ENCODE data around the gene DLG2. TPM values are rescaled to one million over a fixed set of nuclear protein-coding genes. Genes with fewer than 3 reads are reported as not detected.

Gene DLG2
- total RNA-seq, 1 donor from 2014 or later: 2.1 TPM

DNA sequence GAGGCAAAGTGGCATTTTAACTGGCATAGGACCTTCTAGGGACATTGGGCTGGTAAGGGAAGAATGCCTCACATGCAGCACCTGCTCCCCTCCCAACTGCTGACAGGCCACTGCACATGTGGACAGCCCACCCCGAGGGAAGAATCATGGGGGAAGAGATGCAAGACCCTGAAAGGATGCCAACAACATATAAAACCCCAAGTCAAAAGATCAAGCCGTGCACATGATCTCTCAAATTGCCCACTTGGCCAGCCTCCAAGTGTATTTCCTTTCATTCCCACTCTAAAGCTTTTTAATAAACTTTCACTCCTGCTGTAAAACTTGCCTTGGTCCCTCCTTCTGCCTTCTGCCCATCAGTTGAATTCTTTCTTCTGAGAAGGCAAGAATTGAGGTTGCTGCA lies 1393.1 kb downstream of the DLG2 start:
- no peaks in the 10 kb centered on the region for H3K36me3 Mint-ChIP-seq (ENCODE audit: low read depth)
- H3K27me3 Mint-ChIP-seq (ENCODE audit: low read depth): no peaks in the 10 kb centered on the region
- H3K4me3 Mint-ChIP-seq: no peak overlapping the region
- TF ChIP-seq, protein P1, sequence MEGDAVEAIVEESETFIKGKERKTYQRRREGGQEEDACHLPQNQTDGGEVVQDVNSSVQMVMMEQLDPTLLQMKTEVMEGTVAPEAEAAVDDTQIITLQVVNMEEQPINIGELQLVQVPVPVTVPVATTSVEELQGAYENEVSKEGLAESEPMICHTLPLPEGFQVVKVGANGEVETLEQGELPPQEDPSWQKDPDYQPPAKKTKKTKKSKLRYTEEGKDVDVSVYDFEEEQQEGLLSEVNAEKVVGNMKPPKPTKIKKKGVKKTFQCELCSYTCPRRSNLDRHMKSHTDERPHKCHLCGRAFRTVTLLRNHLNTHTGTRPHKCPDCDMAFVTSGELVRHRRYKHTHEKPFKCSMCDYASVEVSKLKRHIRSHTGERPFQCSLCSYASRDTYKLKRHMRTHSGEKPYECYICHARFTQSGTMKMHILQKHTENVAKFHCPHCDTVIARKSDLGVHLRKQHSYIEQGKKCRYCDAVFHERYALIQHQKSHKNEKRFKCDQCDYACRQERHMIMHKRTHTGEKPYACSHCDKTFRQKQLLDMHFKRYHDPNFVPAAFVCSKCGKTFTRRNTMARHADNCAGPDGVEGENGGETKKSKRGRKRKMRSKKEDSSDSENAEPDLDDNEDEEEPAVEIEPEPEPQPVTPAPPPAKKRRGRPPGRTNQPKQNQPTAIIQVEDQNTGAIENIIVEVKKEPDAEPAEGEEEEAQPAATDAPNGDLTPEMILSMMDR (conservative IDR thresholded peaks at IDR 0.05): no peak
- peaks cover 10% of the 10 kb centered on the region for H3K4me1 Mint-ChIP-seq
- H3K27ac Mint-ChIP-seq (ENCODE audit: unreplicated experiment): no peak overlapping the region
- DNase-seq (ENCODE audit: low read depth, low spot score): no peak
- no peaks in the 10 kb centered on the region for H3K9me3 Mint-ChIP-seq

DNA sequence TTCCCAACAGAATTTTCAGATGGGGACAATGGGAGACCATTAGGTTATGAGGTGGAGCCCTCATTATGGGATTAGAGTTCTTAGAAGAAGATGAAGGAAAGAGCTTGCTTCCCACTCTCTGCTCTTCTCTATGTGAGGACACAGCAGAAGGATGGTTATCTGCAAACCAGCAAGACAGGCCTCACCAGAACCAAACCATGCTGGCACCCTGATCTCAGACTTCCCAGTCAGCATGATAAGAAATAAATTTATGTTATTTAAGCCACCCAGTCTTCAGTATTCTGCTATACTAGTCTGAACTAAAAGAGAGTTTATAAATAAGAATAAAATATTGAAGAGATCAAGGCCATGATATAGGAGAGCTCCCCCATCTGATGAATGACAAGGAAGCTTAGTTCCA lies 1394.6 kb downstream of the DLG2 start:
- TF ChIP-seq, protein P1 (conservative IDR thresholded peaks at IDR 0.05): no peak
- H3K27me3 Mint-ChIP-seq (ENCODE audit: low read depth): no peaks in the 10 kb centered on the region
- H3K27ac Mint-ChIP-seq (ENCODE audit: unreplicated experiment): no peak overlapping the region
- no peaks in the 10 kb centered on the region for H3K36me3 Mint-ChIP-seq (ENCODE audit: low read depth)
- H3K9me3 Mint-ChIP-seq: no peaks in the 10 kb centered on the region
- DNase-seq (ENCODE audit: low read depth, low spot score): no peak
- no peak overlapping the region for H3K4me3 Mint-ChIP-seq
- H3K4me1 Mint-ChIP-seq: peaks cover 10% of the 10 kb centered on the region

DNA sequence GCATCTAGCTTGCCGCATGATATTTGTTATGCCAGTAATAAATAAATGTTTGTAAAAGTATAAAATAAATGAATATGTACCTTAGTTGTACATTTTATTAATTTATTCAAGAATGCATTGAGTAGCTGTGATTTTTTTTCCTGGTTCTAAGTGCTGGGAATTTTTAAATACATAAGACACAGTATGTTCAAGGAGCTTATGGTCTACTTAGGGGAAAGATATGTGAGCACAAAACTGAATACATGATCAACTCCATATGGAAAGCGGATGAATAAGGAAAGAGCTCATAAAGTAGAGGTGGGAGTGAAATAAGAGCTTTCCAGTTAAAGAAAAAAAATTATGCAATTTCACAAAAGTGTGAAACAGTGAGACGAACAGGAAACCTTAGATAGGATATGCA lies 1396.7 kb downstream of the DLG2 start:
- Mint-ChIP-seq H3K4me3 (no peak overlapping the region), H3K27ac (ENCODE audit: unreplicated experiment) (no peak overlapping the region)

DNA sequence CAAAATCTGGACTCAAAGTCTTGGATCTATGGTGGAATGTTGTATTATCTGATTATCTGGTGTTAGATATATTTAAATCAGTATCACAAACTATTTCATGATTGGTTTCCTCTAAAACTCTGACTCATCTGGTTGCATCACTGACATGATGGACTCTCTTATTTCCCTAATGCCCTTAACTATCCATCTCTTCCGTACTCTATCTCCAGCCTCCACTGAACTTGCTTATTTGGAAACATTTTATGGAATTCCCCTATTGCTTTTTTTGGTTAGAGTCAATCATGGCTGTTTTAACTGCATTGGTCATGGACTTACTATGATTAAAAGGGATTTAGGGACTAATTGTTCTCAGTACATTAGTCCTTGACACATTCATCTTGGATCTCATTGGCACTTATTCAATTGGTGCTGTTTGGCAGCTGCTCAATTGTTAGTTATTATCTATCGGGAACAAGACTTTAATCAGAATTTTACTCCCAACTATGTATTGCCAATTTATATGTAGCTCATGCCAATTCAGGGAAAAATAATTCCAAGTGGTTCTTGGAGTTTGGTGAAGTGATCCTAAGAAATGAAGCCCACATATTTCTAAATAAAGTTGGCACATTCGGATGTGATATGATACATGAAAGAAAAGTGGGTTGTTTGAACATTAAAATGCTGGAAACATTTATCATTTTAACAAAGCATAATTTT lies 1399.0 kb downstream of the DLG2 start:
- no peaks in the 10 kb centered on the region for H3K36me3 Mint-ChIP-seq (ENCODE audit: low read depth)
- TF ChIP-seq, protein P1 (conservative IDR thresholded peaks at IDR 0.05): no peak
- H3K9me3 Mint-ChIP-seq: no peaks in the 10 kb centered on the region
- no peaks in the 10 kb centered on the region for H3K27me3 Mint-ChIP-seq (ENCODE audit: low read depth)
- no peak for DNase-seq (ENCODE audit: low read depth, low spot score)
- H3K27ac Mint-ChIP-seq (ENCODE audit: unreplicated experiment): no peak overlapping the region
- no peaks in the 10 kb centered on the region for H3K4me1 Mint-ChIP-seq
- H3K4me3 Mint-ChIP-seq: no peak overlapping the region

More for the DNA sequence above, 1396.7 kb downstream of the DLG2 start:
- Mint-ChIP-seq H3K4me1 (peaks cover 10% of the 10 kb centered on the region), H3K36me3 (ENCODE audit: low read depth) (no peaks in the 10 kb centered on the region), H3K9me3 (no peaks in the 10 kb centered on the region), H3K27me3 (ENCODE audit: low read depth) (no peaks in the 10 kb centered on the region)
- DNase-seq (ENCODE audit: low read depth, low spot score): no peak
- TF ChIP-seq, protein P1 (conservative IDR thresholded peaks at IDR 0.05): no peak

DNA sequence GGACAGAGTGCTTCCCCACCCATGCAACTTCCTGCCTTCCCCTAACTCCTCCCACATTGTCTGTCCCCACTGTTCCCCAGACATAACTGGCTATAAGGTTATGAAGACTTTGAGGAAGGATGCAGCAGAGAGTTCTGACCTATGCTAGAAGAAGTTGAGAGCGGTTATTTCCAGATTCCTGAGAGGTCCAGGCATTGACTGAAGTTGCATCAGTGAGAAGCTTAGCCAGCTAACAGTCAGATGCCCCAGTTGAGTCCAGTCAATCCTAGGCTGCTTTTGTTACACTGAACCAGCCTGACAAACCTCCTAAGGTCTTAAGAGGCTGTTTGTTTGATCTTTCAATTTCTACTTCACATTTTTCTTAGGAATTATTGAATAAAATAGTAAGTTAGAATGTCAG lies 1403.1 kb downstream of the DLG2 start:
- no peak overlapping the region for H3K4me3 Mint-ChIP-seq
- DNase-seq (ENCODE audit: low read depth, low spot score): no peak
- TF ChIP-seq, protein P1 (conservative IDR thresholded peaks at IDR 0.05): no peak
- no peak overlapping the region for H3K27ac Mint-ChIP-seq (ENCODE audit: unreplicated experiment)
- no peaks in the 10 kb centered on the region for H3K9me3 Mint-ChIP-seq
- no peaks in the 10 kb centered on the region for H3K27me3 Mint-ChIP-seq (ENCODE audit: low read depth)
- H3K4me1 Mint-ChIP-seq: no peaks in the 10 kb centered on the region
- H3K36me3 Mint-ChIP-seq (ENCODE audit: low read depth): no peaks in the 10 kb centered on the region
